Hepatocyte (in vitro differentiated cells): ENCODE data around the gene EIF4G3. TPM values are rescaled to one million over a fixed set of nuclear protein-coding genes. Genes with fewer than 3 reads are reported as not detected.

Experiments
- DNase-seq: peaks from one replicate; pipeline ENCODE4 v3.0.0-alpha.2; 2016; ENCODE audit warnings: low spot score
- H2AFZ ChIP-seq: fragments of 200-600 bp; sonication (generic); 2 replicates; pipeline ENCODE4 v1.6.0; 2016; ENCODE audit warnings: antibody characterized with exemption, mild to moderate bottlenecking
- H3K27ac ChIP-seq: fragments of 200-600 bp; sonication (generic); 2 replicates; pipeline ENCODE4 v1.5.1; 2016; ENCODE audit warnings: mild to moderate bottlenecking
- H3K27me3 ChIP-seq: fragments of 200-600 bp; sonication (generic); 2 replicates; pipeline ENCODE4 v1.6.1; 2016
- H3K36me3 ChIP-seq: fragments of 200-600 bp; sonication (generic); replicated peaks from 2 replicates; pipeline ENCODE4 v1.5.1; 2016; ENCODE audit warnings: low read depth; ENCODE audit not compliant: insufficient read depth
- H3K4me1 ChIP-seq: fragments of 200-600 bp; sonication (generic); 2 replicates; pipeline ENCODE4 v1.5.1; 2016; ENCODE audit warnings: mild to moderate bottlenecking, moderate library complexity; ENCODE audit not compliant: insufficient read depth
- H3K4me2 ChIP-seq: fragments of 200-600 bp; sonication (generic); 2 replicates; pipeline ENCODE4 v1.6.0; 2016
- H3K4me3 ChIP-seq: fragments of 200-600 bp; sonication (generic); 2 replicates; pipeline ENCODE4 v1.5.1; 2016; ENCODE audit warnings: mild to moderate bottlenecking
- H3K79me2 ChIP-seq: fragments of 200-600 bp; sonication (generic); 2 replicates; pipeline ENCODE4 v1.6.0; 2017; ENCODE audit warnings: mild to moderate bottlenecking
- H3K9me2 ChIP-seq: fragments of 200-600 bp; sonication (generic); replicated peaks from 2 replicates; pipeline ENCODE4 v1.6.0; 2017; ENCODE audit warnings: mild to moderate bottlenecking; ENCODE audit not compliant: insufficient read depth
- H3K9me3 ChIP-seq: fragments of 200-600 bp; sonication (generic); 2 replicates; pipeline ENCODE4 v1.5.1; 2016; ENCODE audit warnings: low read depth, mild to moderate bottlenecking
- H4K20me1 ChIP-seq: fragments of 200-600 bp; sonication (generic); 2 replicates; pipeline ENCODE4 v1.6.0; 2016; ENCODE audit warnings: mild to moderate bottlenecking; ENCODE audit not compliant: insufficient read depth, poor library complexity, severe bottlenecking
- EZH2 ChIP-seq: fragments of 200-600 bp; sonication (generic); IDR thresholded peaks from 2 replicates; pipeline ENCODE4 v1.6.1; 2016; ENCODE audit warnings: antibody characterized with exemption, mild to moderate bottlenecking, borderline replicate concordance
- EZH2phosphoT487 ChIP-seq: fragments of 200-600 bp; sonication (generic); IDR thresholded peaks from one replicate; pipeline ENCODE4 v1.6.1; 2018; ENCODE audit warnings: antibody characterized with exemption, mild to moderate bottlenecking, low read depth, moderate library complexity; ENCODE audit not compliant: unreplicated experiment, severe bottlenecking
- WGBS: methylation state at CpG from one replicate; pipeline ENCODE4 v1.1.6; 2016; ENCODE audit warnings: low lambda C conversion rate; ENCODE audit errors: missing lambda C conversion rate; 5-methylcytosine and 5-hydroxymethylcytosine counted together
- polyA plus RNA-seq: library from polyadenylated mRNA; unstranded; fragments of >200 nt; fragmentation: Nextera tagmentation; extraction: Ambion mirVana; gene quantifications from 2 replicates; pipeline ENCODE4 v1.2.1, GENCODE V29; 2016
- total RNA-seq: library from RNA; depleted of rRNA; stranded (reverse); fragments of >200 nt; gene quantifications from 2 replicates; pipeline ENCODE4 v1.2.3, GENCODE V29; 2014
- TF ChIP-seq, protein P1 (sequence below): fragments of 200-600 bp; sonication (generic); IDR thresholded peaks from 2 replicates; pipeline ENCODE4 v1.5.1; 2016; ENCODE audit warnings: antibody characterized with exemption, mild to moderate bottlenecking; ENCODE audit not compliant: poor library complexity

EIF4G3 gene
- total and polyA plus RNA-seq, 2 experiments from 2014 or later: 33.4 to 42.2 TPM

DNA sequence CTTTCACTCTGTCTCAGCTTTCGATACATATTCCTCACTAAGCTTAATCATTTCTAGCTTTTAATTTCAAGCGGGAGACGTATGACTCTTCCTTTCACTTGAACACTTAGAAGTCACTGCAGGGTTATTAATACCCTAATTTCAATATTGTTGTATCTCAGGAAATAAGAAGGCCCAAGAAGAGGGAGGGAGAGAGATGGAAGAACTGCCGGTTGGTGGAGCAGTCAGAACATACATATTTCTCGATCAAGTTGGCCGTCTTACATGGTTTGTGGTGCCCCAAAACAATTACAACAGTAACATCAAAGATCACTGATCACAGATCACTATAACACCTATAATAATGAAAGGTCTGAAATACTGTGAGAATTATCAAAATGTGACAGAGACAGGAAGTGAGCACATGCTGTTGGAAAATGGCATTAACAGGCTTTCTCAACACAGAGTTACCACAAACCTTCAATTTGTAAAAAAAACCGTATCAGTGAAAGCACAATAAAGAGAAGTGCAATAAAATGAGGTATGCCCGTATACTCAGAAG, 244.2 kb downstream of the EIF4G3 start:
- Histone ChIP-seq H3K4me3 (no peak overlapping the region), H2AFZ (no peak overlapping the region), H3K4me2 (no peak overlapping the region), H3K9me2 (no peaks in the 10 kb centered on the region), H3K79me2 (no peaks in the 10 kb centered on the region), H3K4me1 (no peaks in the 10 kb centered on the region), H3K36me3 (no peaks in the 10 kb centered on the region), H3K27me3 (no peaks in the 10 kb centered on the region), H3K27ac (no peak overlapping the region), H4K20me1 (no peaks in the 10 kb centered on the region), H3K9me3 (no peaks in the 10 kb centered on the region)
- WGBS: 95% methylated on average over 8 of the region's 8 CpGs
- no peak for DNase-seq
- TF ChIP-seq, protein P1, sequence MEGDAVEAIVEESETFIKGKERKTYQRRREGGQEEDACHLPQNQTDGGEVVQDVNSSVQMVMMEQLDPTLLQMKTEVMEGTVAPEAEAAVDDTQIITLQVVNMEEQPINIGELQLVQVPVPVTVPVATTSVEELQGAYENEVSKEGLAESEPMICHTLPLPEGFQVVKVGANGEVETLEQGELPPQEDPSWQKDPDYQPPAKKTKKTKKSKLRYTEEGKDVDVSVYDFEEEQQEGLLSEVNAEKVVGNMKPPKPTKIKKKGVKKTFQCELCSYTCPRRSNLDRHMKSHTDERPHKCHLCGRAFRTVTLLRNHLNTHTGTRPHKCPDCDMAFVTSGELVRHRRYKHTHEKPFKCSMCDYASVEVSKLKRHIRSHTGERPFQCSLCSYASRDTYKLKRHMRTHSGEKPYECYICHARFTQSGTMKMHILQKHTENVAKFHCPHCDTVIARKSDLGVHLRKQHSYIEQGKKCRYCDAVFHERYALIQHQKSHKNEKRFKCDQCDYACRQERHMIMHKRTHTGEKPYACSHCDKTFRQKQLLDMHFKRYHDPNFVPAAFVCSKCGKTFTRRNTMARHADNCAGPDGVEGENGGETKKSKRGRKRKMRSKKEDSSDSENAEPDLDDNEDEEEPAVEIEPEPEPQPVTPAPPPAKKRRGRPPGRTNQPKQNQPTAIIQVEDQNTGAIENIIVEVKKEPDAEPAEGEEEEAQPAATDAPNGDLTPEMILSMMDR: no peak
- TF ChIP-seq EZH2 (no peak), EZH2phosphoT487 (no peak)

DNA sequence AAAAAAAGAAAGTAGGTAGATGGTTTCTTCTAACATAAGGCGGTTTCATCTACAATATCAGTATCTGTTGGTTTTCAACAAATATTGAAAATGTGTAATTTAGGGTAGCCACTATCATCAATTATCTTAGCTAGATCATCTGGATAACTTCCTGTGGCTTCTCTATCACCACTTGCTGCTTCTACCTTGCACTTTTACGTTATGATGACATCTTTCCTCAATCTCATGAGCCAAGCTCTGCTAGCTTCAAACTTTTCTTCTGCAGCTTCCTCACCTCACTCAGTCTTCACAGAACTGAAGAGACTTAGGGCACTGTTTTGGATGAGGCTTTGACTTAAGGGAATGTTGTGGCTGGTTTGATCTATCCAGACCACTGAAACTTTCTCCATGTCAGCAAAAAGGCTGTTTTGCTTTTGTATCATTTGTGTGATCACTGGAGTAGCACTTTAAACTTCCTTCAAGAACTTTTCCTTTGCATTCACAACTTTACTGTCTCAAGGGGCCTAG, 244.7 kb downstream of the EIF4G3 start:
- Histone ChIP-seq H3K4me2 (no peak overlapping the region), H3K79me2 (no peaks in the 10 kb centered on the region), H3K27ac (no peak overlapping the region), H3K4me3 (no peak overlapping the region), H3K4me1 (no peaks in the 10 kb centered on the region), H3K9me3 (no peaks in the 10 kb centered on the region), H3K36me3 (no peaks in the 10 kb centered on the region), H2AFZ (no peak overlapping the region), H3K27me3 (no peaks in the 10 kb centered on the region), H4K20me1 (no peaks in the 10 kb centered on the region), H3K9me2 (no peaks in the 10 kb centered on the region)
- no peak for TF ChIP-seq EZH2phosphoT487
- TF ChIP-seq, protein P1: no peak
- WGBS: 98% methylated on average over 2 of the region's 2 CpGs
- DNase-seq: no peak

DNA sequence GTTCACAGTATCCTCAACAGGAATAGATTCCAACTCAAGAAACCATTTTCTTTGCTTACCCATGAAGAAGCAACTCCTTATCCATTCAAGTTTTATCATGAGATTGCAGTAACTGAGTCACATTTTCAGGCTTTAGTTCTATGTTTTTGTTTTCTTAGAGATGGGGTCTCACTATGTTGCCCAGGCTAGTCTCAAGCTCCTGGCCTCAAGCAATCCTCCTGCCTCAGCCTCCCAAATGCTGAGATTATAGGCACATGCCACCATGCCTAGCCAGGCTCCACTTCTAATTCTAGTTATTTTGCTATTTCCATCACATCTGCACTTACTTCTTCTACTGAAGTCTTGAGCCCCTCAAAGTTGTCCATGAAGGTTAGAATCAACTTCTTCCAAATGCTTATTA, 246.3 kb downstream of the EIF4G3 start:
- no peak for TF ChIP-seq EZH2phosphoT487
- TF ChIP-seq, protein P1: no peak

DNA sequence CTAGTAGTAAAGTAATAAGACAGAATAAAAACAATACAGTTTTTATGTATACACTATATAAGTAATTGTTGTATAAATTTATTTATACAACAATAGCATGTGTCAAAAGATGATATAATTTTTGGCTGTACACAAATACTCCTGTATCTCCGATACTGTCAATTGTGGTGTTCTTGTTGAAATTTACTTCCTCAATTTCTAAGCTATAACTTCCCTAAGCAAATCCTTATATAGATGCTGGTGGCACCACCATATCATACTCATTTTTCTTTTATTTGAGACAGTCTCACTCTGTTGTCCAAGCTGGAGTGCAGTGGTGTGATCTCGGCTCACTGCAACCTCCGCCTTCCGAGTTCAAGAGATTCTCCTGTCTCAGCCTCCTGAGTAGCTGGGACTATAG, 248.6 kb downstream of the EIF4G3 start:
- Histone ChIP-seq H3K4me3 (no peak overlapping the region), H3K79me2 (no peaks in the 10 kb centered on the region), H3K27ac (no peak overlapping the region), H3K9me2 (no peaks in the 10 kb centered on the region), H3K36me3 (no peaks in the 10 kb centered on the region), H3K4me1 (no peaks in the 10 kb centered on the region), H3K4me2 (no peak overlapping the region), H3K9me3 (no peaks in the 10 kb centered on the region), H4K20me1 (no peaks in the 10 kb centered on the region), H2AFZ (no peak overlapping the region), H3K27me3 (no peaks in the 10 kb centered on the region)
- no peak for TF ChIP-seq EZH2
- TF ChIP-seq EZH2phosphoT487: no peak
- TF ChIP-seq, protein P1: no peak
- no peak for DNase-seq
- 97% methylated on average over 4 of the region's 4 CpGs for WGBS

More for the DNA sequence above, 246.3 kb downstream of the EIF4G3 start:
- H3K79me2 ChIP-seq: no peaks in the 10 kb centered on the region
- H2AFZ ChIP-seq: no peak overlapping the region
- DNase-seq: no peak
- H3K9me3 ChIP-seq: no peaks in the 10 kb centered on the region
- no peaks in the 10 kb centered on the region for H3K27me3 ChIP-seq
- no peaks in the 10 kb centered on the region for H3K9me2 ChIP-seq
- H3K36me3 ChIP-seq: no peaks in the 10 kb centered on the region
- no peak overlapping the region for H3K4me3 ChIP-seq
- H3K4me1 ChIP-seq: no peaks in the 10 kb centered on the region
- no peaks in the 10 kb centered on the region for H4K20me1 ChIP-seq
- H3K4me2 ChIP-seq: no peak overlapping the region
- no peak overlapping the region for H3K27ac ChIP-seq
